KMS-11 (cell line): Measurements from ENCODE around the gene PALM3.
A peak's percentile ranks its signal among the peaks of the same experiment; 100 is the strongest.
"Not testable (repeated sequence)": the region's sequence is repeated elsewhere in the genome, so short reads cannot be mapped to it uniquely, and the experiment has no call there.

ENCODE experiments used
- H2AFZ ChIP-seq: fragments of 200-600 bp; sonication (generic); 2 replicates; pipeline ENCODE4 v1.6.1; 2016; ENCODE audit warnings: antibody characterized with exemption, mixed run types, low read depth
- H3K27ac ChIP-seq: fragments of 200-600 bp; sonication (generic); 2 replicates; pipeline ENCODE4 v1.6.1; 2016; ENCODE audit warnings: mild to moderate bottlenecking, mixed run types
- H3K27me3 ChIP-seq: fragments of 200-600 bp; sonication (generic); 2 replicates; pipeline ENCODE4 v1.6.1; 2017; ENCODE audit warnings: mild to moderate bottlenecking, low read depth, mixed run types, moderate library complexity; ENCODE audit not compliant: insufficient read depth
- H3K36me3 ChIP-seq: fragments of 200-600 bp; sonication (generic); 2 replicates; pipeline ENCODE4 v1.6.1; 2017; ENCODE audit warnings: mild to moderate bottlenecking, mixed run types; ENCODE audit not compliant: insufficient read depth
- H3K4me1 ChIP-seq: fragments of 200-600 bp; sonication (generic); 2 replicates; pipeline ENCODE4 v1.6.1; 2016; ENCODE audit warnings: mild to moderate bottlenecking, low read depth, mixed run types; ENCODE audit not compliant: poor library complexity, severe bottlenecking
- H3K4me2 ChIP-seq: fragments of 200-600 bp; sonication (generic); 2 replicates; pipeline ENCODE4 v1.7.0; 2016; ENCODE audit warnings: mild to moderate bottlenecking, mixed run types
- H3K4me3 ChIP-seq: fragments of 200-600 bp; sonication (generic); IDR thresholded peaks from 2 replicates; pipeline ENCODE4 v1.6.1; 2017; ENCODE audit warnings: low read depth, low read length, mixed read lengths; ENCODE audit not compliant: insufficient read depth
- H3K79me2 ChIP-seq: fragments of 200-600 bp; sonication (generic); 2 replicates; pipeline ENCODE4 v1.6.1; 2016; ENCODE audit warnings: low read depth, mixed run types; ENCODE audit not compliant: insufficient read depth
- H3K9ac ChIP-seq: fragments of 200-600 bp; sonication (generic); 2 replicates; pipeline ENCODE4 v1.6.1; 2016; ENCODE audit warnings: mild to moderate bottlenecking, mixed run types
- H4K20me1 ChIP-seq: fragments of 200-600 bp; sonication (generic); 2 replicates; pipeline ENCODE4 v1.6.1; 2016; ENCODE audit warnings: mild to moderate bottlenecking, mixed run types; ENCODE audit not compliant: insufficient read depth
- CTCF ChIP-seq: fragments of 200-600 bp; sonication (generic); conservative IDR thresholded peaks from 2 replicates; pipeline ENCODE4 v1.6.1; 2017; ENCODE audit warnings: low read depth, mild to moderate bottlenecking, antibody characterized with exemption, low read length, moderate library complexity, mixed read lengths

The PALM3 gene

GRCh38 chr19:14042659-14043608 is 18.9 kb downstream of the PALM3 start:
- not testable (repeated sequence) for H2AFZ ChIP-seq, H3K4me2 ChIP-seq, H4K20me1 ChIP-seq, H3K79me2 ChIP-seq, H3K4me3 ChIP-seq, H3K36me3 ChIP-seq, H3K27me3 ChIP-seq, H3K9ac ChIP-seq
- peak; percentile 67 for TF ChIP-seq CTCF
- peak overlapping the region; percentile 61 for H3K27ac ChIP-seq
- peaks cover 30% of the 10 kb centered on the region for H3K4me1 ChIP-seq

- Histone ChIP-seq H2AFZ (no peak overlapping the region), H3K79me2 (peaks cover 3% of the 10 kb centered on the region; the same call in 1 of the 2 replicates), H3K9ac (no peak overlapping the region), H3K4me3 (no peak overlapping the region), H3K36me3 (no peaks in the 10 kb centered on the region), H3K27me3 (no peaks in the 10 kb centered on the region), H3K27ac (no peak overlapping the region), H4K20me1 (no peaks in the 10 kb centered on the region), H3K4me1 (peaks cover 25% of the 10 kb centered on the region), H3K4me2 (no peak overlapping the region)
- no peak for TF ChIP-seq CTCF
Observed at GRCh38 chr19:14039181-14039580, 22.7 kb downstream of the PALM3 start.

- no peak overlapping the region for H3K4me2 ChIP-seq
- no peak overlapping the region for H3K9ac ChIP-seq
- peaks cover 10% of the 10 kb centered on the region for H3K79me2 ChIP-seq
- H3K27me3 ChIP-seq: no peaks in the 10 kb centered on the region
- H3K27ac ChIP-seq: no peak overlapping the region
- H3K36me3 ChIP-seq: no peaks in the 10 kb centered on the region
- H3K4me1 ChIP-seq: peaks cover 14% of the 10 kb centered on the region
- no peak overlapping the region for H2AFZ ChIP-seq
- TF ChIP-seq CTCF: no peak
- no peak overlapping the region for H3K4me3 ChIP-seq
- no peaks in the 10 kb centered on the region for H4K20me1 ChIP-seq
Observed at GRCh38 chr19:14035706-14036105, 26.2 kb downstream of the PALM3 start.

- not testable (repeated sequence) for H3K4me2 ChIP-seq, H4K20me1 ChIP-seq, H3K9ac ChIP-seq, H3K27me3 ChIP-seq, H3K4me1 ChIP-seq, H2AFZ ChIP-seq, H3K4me3 ChIP-seq, H3K27ac ChIP-seq, H3K36me3 ChIP-seq
- peaks cover 10% of the 10 kb centered on the region for H3K79me2 ChIP-seq
Observed at GRCh38 chr19:14035159-14035558, 26.7 kb downstream of the PALM3 start.

GRCh38 chr19:14033946-14034345 is 27.9 kb downstream of the PALM3 start:
- no peak for TF ChIP-seq CTCF
- Histone ChIP-seq H3K9ac (no peak overlapping the region), H3K27me3 (no peaks in the 10 kb centered on the region), H3K79me2 (peaks cover 10% of the 10 kb centered on the region), H3K4me1 (peaks cover 9% of the 10 kb centered on the region), H3K4me3 (no peak overlapping the region), H2AFZ (no peak overlapping the region), H3K36me3 (no peaks in the 10 kb centered on the region), H4K20me1 (no peaks in the 10 kb centered on the region), H3K4me2 (no peak overlapping the region), H3K27ac (no peak overlapping the region)
